Measurements from ENCODE around the gene RPN1.
"Not testable (repeated sequence)": the region's sequence is repeated elsewhere in the genome, so short reads cannot be mapped to it uniquely, and the experiment has no call there.

RPN1 gene

DNA sequence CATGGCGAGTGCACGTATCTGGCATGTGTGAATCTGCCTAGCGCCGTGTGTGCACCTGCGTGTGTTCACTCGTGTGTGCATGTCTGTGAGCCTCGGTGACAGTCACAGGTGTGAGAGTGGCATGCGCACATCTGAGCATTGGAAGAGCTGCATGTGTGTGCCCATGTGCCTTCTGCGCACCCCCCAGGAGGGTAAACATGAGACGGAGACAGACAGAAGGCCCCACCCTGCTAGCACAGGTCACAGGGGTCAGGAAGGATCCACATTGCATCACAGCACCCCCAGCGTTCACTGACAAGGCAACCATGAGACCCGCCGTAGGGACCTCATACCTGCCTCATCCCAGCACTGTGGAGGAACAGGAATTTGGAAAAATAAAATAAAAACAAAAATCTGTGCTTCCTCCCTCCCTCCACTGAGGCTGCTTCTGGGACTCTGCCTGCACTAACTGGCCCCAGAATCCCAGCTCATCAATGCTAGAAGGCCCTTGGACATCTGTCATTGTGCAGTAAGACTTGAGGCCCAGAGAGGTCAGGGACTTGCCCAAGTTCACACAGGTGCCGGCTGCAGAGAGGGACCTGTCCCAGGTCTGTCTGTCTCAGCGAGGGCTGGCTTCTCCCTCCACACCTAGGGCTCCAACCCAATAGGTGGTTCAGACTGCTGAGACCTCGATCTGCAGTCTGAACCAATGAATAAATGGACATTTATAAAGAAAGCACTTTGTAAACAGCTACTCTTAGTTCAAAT lies 37.4 kb downstream of the RPN1 start:
- DNase-seq (ENCODE audit: extremely low read depth in 1 of 2, low read depth in 1 of 2): no peak

DNA sequence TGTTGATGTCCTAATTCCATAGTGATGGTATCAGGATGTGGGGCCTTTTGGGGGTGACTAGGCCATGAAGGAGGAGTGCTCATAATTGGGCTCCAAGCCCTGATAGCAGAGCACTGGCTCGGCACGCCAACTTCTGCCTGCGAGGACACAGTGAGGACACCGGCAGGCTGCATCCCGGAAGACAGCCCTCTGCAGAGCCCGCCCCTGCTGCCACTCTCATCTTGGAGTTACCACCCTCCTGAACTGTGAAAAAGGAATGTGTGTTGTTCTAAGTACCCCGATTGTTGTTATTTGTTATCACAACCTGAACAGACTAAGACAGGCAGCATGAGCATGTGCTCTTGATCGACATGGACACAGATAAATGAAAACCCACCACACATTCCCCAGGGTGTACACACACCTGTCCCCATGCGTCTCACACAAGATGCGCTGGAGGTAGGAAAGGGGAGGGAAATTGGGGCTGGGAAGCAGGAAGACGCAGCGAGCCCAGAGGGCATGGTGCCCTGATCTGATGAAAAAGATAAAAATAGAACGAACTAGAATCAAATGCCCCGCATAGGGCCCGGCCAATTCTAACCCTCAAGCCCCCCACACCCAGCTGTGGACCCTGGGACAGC lies 40.1 kb downstream of the RPN1 start:
- DNase-seq (ENCODE audit: extremely low read depth in 1 of 2, low read depth in 1 of 2): no peak

DNA sequence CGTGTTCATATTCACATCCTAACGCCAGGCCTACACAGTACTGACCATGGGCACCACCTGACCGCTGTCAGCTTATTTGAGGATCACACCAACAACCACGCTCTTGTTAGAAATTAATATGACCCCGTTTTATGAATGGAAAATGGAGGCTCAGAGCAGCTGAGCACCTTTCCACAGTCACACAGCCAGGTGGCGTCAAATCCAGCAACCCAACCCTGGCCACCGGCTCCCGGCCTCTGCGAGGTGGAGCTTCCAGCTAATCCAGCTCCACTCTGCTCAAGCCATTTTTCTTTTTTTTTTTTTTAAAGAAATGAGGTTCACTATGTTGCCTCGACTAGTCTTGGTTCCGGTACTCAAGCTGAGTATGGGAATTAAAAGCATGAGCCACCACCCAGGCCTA lies 41.3 kb downstream of the RPN1 start:
- DNase-seq (ENCODE audit: extremely low read depth in 1 of 2, low read depth in 1 of 2): no peak

DNA sequence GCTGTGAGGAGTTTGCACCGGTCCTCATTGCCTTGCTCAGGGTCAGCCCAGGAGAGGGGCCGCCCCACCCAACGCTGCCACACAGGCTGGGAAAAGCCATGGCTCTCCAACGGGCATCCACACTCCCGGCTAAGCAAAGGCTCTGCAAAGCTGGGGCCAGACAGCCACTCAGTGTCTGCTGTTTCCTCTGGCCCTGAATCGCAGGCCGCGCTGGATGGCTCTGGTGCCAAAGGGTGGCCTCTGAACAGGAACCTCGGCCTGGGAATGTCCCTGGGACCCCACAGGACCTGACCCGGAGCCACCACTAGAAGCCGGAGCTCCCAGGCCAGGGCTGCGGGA lies 42.9 kb downstream of the RPN1 start:
- DNase-seq (ENCODE audit: extremely low read depth in 1 of 2, low read depth in 1 of 2): no peak

DNA sequence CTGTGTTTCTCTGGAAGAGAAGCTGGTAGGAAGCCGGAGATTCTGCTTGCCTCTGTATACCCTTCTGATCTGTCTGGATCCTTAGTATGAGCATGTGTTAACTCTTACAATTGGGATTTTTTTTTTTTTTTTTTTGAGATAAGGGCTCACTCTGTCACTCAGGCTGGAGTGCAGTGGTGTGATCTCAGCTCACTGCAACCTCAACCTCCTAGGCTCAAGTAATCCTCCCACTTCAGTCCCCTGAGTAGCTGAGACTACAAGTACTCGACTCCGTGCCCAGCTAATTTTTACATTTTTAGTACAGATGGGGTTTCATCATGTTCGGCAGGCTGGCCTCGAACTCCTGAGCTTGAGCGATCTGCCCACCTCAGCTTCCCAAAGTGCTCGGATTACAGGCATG lies 44.5 kb downstream of the RPN1 start:
- no peak for DNase-seq (ENCODE audit: extremely low read depth in 1 of 2, low read depth in 1 of 2)

DNA sequence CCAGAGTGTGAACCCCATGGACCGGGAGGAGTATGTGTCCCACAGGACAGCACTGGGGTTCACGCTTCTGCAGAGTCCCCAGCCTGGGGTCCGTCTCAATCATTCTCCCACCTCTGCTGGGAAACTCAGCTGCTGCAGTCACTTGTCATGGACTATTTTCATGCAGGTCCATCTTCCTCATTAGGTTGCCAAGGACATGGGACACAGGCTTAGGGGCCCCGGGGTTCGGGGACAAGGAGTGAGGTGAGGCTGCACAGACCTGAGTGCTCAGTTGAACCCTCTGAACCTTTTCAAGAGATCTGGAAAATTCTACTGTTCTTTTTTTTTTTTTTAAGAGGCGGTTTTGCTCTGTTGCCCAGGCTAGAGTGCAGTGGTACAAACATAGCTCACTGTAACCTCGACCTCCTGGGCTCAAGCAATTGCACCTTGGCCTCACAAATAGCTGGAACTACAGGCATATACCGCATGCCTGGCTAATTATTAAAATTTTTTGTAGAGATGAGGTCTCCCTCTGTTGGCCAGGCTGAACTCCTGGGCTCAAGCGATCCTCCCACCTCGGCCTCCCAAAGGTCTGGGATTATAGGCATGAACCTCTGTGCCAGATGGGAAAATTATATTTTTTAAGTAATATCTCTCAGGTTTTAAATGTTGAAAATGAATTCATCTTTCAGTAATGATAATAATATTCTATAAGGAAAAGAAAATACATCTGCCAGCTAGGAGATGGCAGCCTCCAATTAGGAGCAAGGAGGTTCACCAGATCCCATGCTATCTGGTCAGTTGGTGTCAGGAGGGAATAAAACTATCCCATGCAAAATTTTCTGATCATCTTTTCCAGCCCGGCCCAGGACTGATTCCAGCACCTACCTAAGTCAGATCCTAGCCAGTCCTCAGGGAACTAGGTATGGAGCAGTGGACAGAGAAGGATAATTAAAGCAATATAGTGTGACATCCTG lies 45.2 kb downstream of the RPN1 start:
- no peak for DNase-seq (ENCODE audit: extremely low read depth in 1 of 2, low read depth in 1 of 2)

DNA sequence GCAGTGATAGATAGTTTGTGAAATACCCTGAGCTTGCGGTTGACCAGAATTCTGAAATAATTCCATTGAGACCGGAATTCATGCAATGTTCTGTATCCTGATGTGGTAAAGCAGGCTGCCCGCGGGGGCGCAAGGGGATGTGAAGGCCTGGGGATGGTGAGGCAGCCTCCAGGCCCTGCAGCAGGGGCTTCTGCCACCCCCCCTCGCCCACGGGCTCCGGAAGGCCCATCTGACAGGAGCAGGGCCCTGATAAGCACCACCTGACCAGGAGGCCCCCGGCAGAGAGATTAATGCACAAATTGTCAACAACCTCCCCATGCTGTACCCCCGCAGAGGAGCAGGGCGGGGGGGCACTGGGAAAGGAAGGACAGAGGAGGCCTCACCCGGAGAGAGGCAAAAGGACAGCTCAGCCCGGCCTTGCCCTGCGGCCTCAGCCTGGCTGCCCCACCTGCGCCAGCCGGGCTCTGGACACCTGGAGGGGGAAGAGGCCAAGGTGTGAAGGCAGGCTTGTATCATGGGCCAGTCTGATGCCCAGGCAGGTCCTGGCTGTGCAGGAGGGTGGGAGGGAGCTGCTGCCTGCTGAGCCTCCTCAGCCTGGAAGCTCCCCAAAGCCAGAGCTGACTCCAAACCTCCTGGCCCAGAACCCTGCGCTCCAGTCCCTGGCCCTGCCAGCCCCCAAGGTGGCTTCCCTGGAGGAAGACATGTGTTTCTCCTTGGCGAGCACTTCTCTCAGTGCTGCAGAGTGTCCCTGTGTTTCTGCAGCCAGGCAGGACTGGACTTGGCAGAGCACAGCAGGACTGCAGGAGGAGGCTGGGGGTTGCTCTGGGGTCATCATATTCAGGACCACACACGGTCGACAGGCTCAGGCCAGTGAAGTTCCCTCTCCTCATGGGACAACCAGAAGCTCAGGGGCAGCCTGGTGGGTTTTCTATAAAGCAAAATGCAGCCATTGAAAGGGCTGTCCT lies 46.5 kb downstream of the RPN1 start:
- no peak for DNase-seq (ENCODE audit: extremely low read depth in 1 of 2, low read depth in 1 of 2)

GRCh38 chr3:128603313-128603712 lies 47.3 kb downstream of the RPN1 start:
- no peak for DNase-seq (ENCODE audit: extremely low read depth in 1 of 2, low read depth in 1 of 2)

GRCh38 chr3:128598884-128599664 lies 51.5 kb downstream of the RPN1 start:
- no peak for DNase-seq (ENCODE audit: extremely low read depth in 1 of 2, low read depth in 1 of 2)

DNA sequence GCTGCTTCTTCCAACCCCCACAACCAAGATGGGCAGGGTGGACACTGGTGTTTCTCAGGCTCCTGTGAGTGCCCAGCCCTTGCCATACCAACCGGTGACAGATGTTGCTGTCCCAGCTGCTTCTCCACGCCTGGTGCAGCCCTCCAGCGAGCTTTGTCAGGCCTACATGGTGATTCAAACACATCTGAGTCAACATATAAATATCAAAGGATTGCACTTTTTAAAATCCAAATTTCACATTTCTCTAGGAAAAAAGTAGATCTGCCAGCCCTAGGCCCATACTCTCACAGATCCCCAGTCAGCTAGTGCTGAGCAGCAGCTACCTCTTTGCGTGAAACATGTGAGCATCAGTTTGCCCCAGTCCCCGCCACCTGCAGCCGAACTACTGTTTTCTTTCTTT lies 52.7 kb downstream of the RPN1 start:
- DNase-seq (ENCODE audit: extremely low read depth in 1 of 2, low read depth in 1 of 2): no peak

- DNase-seq (ENCODE audit: extremely low read depth in 1 of 2, low read depth in 1 of 2): no peak
Measured at GRCh38 chr3:128592864-128593263, 57.8 kb downstream of the RPN1 start.

DNA sequence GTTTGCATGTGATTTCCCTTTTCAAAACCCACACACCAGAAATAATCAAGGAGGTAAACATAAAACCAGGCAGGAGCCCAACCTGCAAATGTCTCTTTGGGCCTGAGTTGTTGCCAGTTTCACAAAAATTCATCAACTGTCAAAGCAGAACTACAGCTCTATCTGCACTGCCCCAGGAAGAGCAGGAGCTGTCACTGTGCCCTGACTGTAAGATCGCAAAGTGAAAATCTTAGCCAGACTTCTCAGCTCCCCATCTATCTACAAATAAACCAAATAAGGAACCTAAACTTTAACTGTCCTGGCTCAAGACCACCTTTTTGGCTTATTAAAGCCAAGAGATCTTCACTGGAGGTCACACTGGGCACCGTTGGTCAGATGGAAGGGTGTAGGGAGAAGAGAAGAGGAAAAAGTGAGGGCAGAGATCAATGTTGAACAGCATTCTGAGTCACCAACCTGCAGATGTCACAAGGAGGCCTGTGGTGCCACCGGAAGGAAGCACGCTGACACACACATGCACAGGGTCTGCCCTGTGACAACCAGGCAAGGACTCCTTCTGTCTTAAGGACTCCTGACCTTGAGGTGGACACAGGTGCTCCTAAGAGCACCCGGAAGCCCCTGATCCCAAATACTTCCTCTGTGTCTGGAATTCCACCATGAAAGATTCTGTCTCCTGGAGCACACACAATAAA lies 58.7 kb downstream of the RPN1 start:
- DNase-seq (ENCODE audit: extremely low read depth in 1 of 2, low read depth in 1 of 2): no peak

- no peak for DNase-seq (ENCODE audit: extremely low read depth in 1 of 2, low read depth in 1 of 2)
Measured at GRCh38 chr3:128590948-128591347, 59.7 kb downstream of the RPN1 start.

DNA sequence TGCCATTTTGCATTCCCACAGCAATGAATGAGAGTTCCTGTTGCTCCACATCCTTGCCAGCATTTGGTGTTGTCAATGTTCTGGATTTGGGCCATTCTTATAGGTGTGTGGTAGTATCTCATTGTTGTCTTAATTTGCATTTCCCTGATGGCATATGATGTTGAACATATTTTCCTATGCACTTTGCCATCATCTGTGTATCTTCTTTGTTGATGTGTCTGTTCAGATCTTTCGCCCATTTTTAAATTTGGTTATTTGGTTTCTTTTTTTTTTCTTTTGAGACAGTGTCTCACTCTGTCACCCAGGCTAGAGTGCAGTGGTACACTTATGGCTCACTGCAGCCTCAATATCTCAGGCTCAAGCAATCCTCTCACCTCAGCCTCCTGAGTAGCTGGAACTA lies 60.6 kb downstream of the RPN1 start:
- not testable (repeated sequence) for DNase-seq (ENCODE audit: extremely low read depth in 1 of 2, low read depth in 1 of 2)

- DNase-seq (ENCODE audit: extremely low read depth in 1 of 2, low read depth in 1 of 2): no peak
Measured at GRCh38 chr3:128588147-128588546, 62.5 kb downstream of the RPN1 start.

GRCh38 chr3:128587391-128587790 lies 63.2 kb downstream of the RPN1 start:
- no peak for DNase-seq (ENCODE audit: extremely low read depth in 1 of 2, low read depth in 1 of 2)

DNA sequence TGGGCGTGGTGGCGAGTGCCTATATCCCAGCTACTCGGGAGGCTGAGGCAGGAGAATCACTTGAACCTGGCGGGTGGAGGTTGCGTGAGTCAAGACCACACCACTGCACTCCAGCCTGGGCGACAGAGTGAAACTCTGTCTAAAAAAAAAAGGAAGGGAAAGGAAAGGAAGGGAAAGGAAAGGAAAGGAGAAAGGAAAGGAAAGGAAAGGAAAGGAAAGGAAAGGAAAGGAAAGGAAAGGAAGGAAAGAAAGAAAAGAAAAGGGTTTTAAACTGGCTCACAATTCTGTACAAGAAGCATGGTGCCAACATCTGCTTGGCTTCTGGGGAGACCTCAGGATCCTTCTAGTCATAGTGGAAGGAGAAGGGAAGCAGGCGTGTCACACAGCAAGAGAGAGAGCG lies 63.7 kb downstream of the RPN1 start:
- DNase-seq (ENCODE audit: extremely low read depth in 1 of 2, low read depth in 1 of 2): not testable (repeated sequence)

DNA sequence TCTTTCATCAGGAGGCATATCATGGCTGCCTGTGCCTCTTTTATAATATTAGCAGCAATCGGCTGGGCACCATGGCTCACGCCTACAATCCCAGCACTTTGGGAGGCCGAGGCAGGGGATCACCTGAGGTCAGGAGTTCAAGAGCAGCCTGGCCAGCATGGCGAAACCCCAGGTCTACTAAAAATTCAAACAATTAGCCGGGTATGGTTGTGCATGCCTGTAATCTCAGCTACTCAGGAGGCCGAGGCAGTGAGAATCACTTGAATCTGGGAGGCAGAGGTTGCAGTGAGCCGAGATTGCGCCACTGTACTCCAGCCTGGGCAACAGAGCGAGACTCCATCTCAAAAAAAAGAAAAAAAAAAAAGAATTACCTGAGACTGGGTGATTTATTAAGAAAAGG lies 64.2 kb downstream of the RPN1 start:
- not testable (repeated sequence) for DNase-seq (ENCODE audit: extremely low read depth in 1 of 2, low read depth in 1 of 2)

GRCh38 chr3:128585974-128586373 lies 64.6 kb downstream of the RPN1 start:
- DNase-seq (ENCODE audit: extremely low read depth in 1 of 2, low read depth in 1 of 2): no peak
